ENCODE measurements around the gene NFIA. TPM values are rescaled to one million over a fixed set of nuclear protein-coding genes. Genes with fewer than 3 reads are reported as not detected.

The NFIA gene
- total and polyA plus RNA-seq, 9 of the 15 experiments (the other 6 are each of a cell fraction or from before 2014, with no cell fraction given), result 5.3 to 24.9 (median 9.8) TPM

DNA sequence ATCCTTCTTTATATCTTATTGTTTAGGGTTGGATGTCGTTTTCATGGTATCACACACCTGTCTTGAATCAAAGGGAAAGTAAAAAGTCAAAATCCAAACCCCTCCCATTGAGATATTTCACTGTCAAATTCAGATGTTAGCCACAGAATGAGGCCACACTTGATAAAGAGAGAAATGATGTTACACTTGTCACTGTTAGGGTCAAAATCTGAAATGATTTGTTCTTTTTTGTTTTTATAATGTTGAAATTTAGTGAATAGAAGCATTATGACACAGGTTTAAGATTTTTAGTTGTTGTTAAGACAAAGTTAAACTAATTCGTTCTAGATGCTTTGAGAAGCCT lies 13.1 kb downstream of the NFIA start:
- Histone ChIP-seq H3K27me3 (ENCODE audit: control insufficient read depth in 2 of 2, insufficient read depth in 2 of 2, low read length in 2 of 2) (no peaks in the 10 kb centered on the region), H3K9me1 (ENCODE audit: control insufficient read depth, insufficient read depth, low read length) (no peaks in the 10 kb centered on the region), H3K9ac (ENCODE audit: insufficient read depth in 1 of 2, low read depth in 2 of 2, low read length in 2 of 2) (no peak overlapping the region), H3K4me3 (no peak overlapping the region), H3K9me3 (replicated peaks; ENCODE audit: control insufficient read depth, insufficient read depth, low read depth, low read length) (no peaks in the 10 kb centered on the region), H3K79me2 (ENCODE audit: control insufficient read depth, insufficient read depth, low read length) (peaks cover 99% of the 10 kb centered on the region), H3K4me1 (replicated peaks in 1 of 2; ENCODE audit: control insufficient read depth in 2 of 2, insufficient read depth in 2 of 2, low read length in 2 of 2) (peaks cover 0 to 4% of the 10 kb centered on the region in 2 experiments; a peak in 2 of 5 replicates), H3K4me2 (ENCODE audit: insufficient read depth, low read length) (no peak overlapping the region), H4K20me1 (replicated peaks; ENCODE audit: control insufficient read depth, insufficient read depth, low read length) (peaks cover 6% of the 10 kb centered on the region; the same call in 1 of the 2 replicates), H2AFZ (ENCODE audit: low read depth, low read length) (no peak overlapping the region), H3K36me3 (ENCODE audit: control insufficient read depth, insufficient read depth, low read length) (peaks cover 27% of the 10 kb centered on the region), H3K27ac (ENCODE audit: extremely low read depth, low read depth, low read length) (no peak overlapping the region)
- DNase-seq (ENCODE audit: extremely low read depth in 1 of 4, low spot score in 3 of 4) (no peak), ATAC-seq (no peak), FAIRE-seq (no peak)
- BruUV-seq (replicated peaks), result no TSS peak
- in situ Hi-C loops (cut with MboI) (no loop called here), intact Hi-C loops (cut with micrococcal nuclease) (loop anchor here (10.0 kb wide), 1 partner anchor 759 kb away; no protein-coding TSS in a partner anchor)
- CTCF ChIA-PET (ENCODE audit: low intra/inter-chr PET ratio), result no interaction called here
- POLR2A ChIA-PET, result interaction anchor here (1.4 kb wide), 1 partner anchor 8 kb away, joined by 6 read pairs; no protein-coding TSS in a partner anchor
- WGBS (ENCODE audit: insufficient coverage, low coverage, missing lambda C conversion rate), result 57% methylated on average over 2 of the region's 2 CpGs
- TF ChIP-seq ARID2 (IDR thresholded peaks at IDR 0.05), result no peak
- no peak for TF ChIP-seq CHD4 (IDR thresholded peaks at IDR 0.05; ENCODE audit: insufficient read depth, insufficient replicate concordance, low read depth, low read length, poor library complexity, severe bottlenecking)
- TF ChIP-seq, protein P1, sequence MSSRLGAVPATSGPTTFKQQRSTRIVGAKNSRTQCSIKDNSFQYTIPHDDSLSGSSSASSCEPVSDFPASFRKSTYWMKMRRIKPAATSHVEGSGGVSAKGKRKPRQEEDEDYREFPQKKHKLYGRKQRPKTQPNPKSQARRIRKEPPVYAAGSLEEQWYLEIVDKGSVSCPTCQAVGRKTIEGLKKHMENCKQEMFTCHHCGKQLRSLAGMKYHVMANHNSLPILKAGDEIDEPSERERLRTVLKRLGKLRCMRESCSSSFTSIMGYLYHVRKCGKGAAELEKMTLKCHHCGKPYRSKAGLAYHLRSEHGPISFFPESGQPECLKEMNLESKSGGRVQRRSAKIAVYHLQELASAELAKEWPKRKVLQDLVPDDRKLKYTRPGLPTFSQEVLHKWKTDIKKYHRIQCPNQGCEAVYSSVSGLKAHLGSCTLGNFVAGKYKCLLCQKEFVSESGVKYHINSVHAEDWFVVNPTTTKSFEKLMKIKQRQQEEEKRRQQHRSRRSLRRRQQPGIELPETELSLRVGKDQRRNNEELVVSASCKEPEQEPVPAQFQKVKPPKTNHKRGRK (tag; IDR thresholded peaks at IDR 0.05), result no peak
- TF ChIP-seq, protein P2, sequence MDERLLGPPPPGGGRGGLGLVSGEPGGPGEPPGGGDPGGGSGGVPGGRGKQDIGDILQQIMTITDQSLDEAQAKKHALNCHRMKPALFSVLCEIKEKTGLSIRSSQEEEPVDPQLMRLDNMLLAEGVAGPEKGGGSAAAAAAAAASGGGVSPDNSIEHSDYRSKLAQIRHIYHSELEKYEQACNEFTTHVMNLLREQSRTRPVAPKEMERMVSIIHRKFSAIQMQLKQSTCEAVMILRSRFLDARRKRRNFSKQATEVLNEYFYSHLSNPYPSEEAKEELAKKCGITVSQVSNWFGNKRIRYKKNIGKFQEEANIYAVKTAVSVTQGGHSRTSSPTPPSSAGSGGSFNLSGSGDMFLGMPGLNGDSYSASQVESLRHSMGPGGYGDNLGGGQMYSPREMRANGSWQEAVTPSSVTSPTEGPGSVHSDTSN (CRISPR knock-in tag; IDR thresholded peaks at IDR 0.05; ENCODE audit: low read depth), result no peak
- TF ChIP-seq, protein P2 (tag; conservative IDR thresholded peaks at IDR 0.05; ENCODE audit: low read depth), result no peak
- TF ChIP-seq MYNN (IDR thresholded peaks at IDR 0.05), result no peak
- no peak for TF ChIP-seq MYNN (CRISPR knock-in tag; IDR thresholded peaks at IDR 0.05)
- TF ChIP-seq, protein P3, sequence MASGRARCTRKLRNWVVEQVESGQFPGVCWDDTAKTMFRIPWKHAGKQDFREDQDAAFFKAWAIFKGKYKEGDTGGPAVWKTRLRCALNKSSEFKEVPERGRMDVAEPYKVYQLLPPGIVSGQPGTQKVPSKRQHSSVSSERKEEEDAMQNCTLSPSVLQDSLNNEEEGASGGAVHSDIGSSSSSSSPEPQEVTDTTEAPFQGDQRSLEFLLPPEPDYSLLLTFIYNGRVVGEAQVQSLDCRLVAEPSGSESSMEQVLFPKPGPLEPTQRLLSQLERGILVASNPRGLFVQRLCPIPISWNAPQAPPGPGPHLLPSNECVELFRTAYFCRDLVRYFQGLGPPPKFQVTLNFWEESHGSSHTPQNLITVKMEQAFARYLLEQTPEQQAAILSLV (tag; IDR thresholded peaks at IDR 0.05), result no peak
- no peak for TF ChIP-seq GATA2 (CRISPR knock-in tag; IDR thresholded peaks at IDR 0.05)
- no peak for TF ChIP-seq TEAD4 (IDR thresholded peaks at IDR 0.05; ENCODE audit: low read length)
- TF ChIP-seq TEAD4 (CRISPR knock-in tag; IDR thresholded peaks at IDR 0.05; ENCODE audit: borderline replicate concordance), result no peak
- TF ChIP-seq HNRNPK (IDR thresholded peaks at IDR 0.05; ENCODE audit: low read depth, low read length, poor library complexity, severe bottlenecking), result no peak
- TF ChIP-seq TAF7 (tag; IDR thresholded peaks at IDR 0.05), result no peak
- TF ChIP-seq, protein P4, sequence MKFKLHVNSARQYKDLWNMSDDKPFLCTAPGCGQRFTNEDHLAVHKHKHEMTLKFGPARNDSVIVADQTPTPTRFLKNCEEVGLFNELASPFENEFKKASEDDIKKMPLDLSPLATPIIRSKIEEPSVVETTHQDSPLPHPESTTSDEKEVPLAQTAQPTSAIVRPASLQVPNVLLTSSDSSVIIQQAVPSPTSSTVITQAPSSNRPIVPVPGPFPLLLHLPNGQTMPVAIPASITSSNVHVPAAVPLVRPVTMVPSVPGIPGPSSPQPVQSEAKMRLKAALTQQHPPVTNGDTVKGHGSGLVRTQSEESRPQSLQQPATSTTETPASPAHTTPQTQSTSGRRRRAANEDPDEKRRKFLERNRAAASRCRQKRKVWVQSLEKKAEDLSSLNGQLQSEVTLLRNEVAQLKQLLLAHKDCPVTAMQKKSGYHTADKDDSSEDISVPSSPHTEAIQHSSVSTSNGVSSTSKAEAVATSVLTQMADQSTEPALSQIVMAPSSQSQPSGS (CRISPR knock-in tag; IDR thresholded peaks at IDR 0.05), result no peak
- no peak for TF ChIP-seq ETV1 (tag; conservative IDR thresholded peaks at IDR 0.05; ENCODE audit: low read depth)
